GM20000 (cell line): Measurements from ENCODE around the gene ACSF2.

Experiments used
- DNase-seq: peaks from one replicate; pipeline ENCODE4 v3.0.0; 2012; ENCODE audit warnings: low spot score
- CTCF ChIP-seq: IDR thresholded peaks from 2 replicates; pipeline ENCODE4 v1.5.1; 2012; ENCODE audit warnings: mild to moderate bottlenecking, control low read depth; ENCODE audit errors: extremely low read depth, missing control alignments

ACSF2 gene

GRCh38 chr17:50443505-50443974 is 17.5 kb downstream of the ACSF2 start:
- no peak for TF ChIP-seq CTCF
- no peak for DNase-seq

- TF ChIP-seq CTCF, result no peak
- no peak for DNase-seq
Observed at GRCh38 chr17:50444841-50445715, 19.1 kb downstream of the ACSF2 start.

GRCh38 chr17:50445730-50446325 is 19.8 kb downstream of the ACSF2 start:
- no peak for DNase-seq
- no peak for TF ChIP-seq CTCF

- TF ChIP-seq CTCF, result no peak
- DNase-seq, result no peak
Observed at GRCh38 chr17:50447870-50448595, 22.0 kb downstream of the ACSF2 start.

- TF ChIP-seq CTCF, result no peak
- no peak for DNase-seq
Observed at GRCh38 chr17:50448643-50449042, 22.6 kb downstream of the ACSF2 start.

GRCh38 chr17:50451943-50452629 is 26.1 kb downstream of the ACSF2 start:
- TF ChIP-seq CTCF, result no peak
- DNase-seq, result no peak
